ES-I3 (cell line): ENCODE data around the gene MRPL2.
A peak's percentile ranks its signal among the peaks of the same experiment; 100 is the strongest.

Experiments used
- H3K36me3 ChIP-seq: 2 replicates; pipeline ENCODE4 v1.6.1; 2013; ENCODE audit warnings: mild to moderate bottlenecking, low read length, control low read depth, moderate library complexity; ENCODE audit not compliant: insufficient read depth
- H3K4me1 ChIP-seq: 2 replicates; pipeline ENCODE4 v1.6.1; 2013; ENCODE audit warnings: mild to moderate bottlenecking, control low read depth, low read length; ENCODE audit not compliant: insufficient read depth
- H3K9ac ChIP-seq: 2 replicates; pipeline ENCODE4 v1.6.1; 2013; ENCODE audit warnings: low read depth, mild to moderate bottlenecking, low read length, moderate library complexity
- H3K9me3 ChIP-seq: 2 replicates; pipeline ENCODE4 v1.6.1; 2013; ENCODE audit warnings: mild to moderate bottlenecking, low read length, moderate library complexity; ENCODE audit not compliant: control insufficient read depth, insufficient read depth

Gene MRPL2

DNA sequence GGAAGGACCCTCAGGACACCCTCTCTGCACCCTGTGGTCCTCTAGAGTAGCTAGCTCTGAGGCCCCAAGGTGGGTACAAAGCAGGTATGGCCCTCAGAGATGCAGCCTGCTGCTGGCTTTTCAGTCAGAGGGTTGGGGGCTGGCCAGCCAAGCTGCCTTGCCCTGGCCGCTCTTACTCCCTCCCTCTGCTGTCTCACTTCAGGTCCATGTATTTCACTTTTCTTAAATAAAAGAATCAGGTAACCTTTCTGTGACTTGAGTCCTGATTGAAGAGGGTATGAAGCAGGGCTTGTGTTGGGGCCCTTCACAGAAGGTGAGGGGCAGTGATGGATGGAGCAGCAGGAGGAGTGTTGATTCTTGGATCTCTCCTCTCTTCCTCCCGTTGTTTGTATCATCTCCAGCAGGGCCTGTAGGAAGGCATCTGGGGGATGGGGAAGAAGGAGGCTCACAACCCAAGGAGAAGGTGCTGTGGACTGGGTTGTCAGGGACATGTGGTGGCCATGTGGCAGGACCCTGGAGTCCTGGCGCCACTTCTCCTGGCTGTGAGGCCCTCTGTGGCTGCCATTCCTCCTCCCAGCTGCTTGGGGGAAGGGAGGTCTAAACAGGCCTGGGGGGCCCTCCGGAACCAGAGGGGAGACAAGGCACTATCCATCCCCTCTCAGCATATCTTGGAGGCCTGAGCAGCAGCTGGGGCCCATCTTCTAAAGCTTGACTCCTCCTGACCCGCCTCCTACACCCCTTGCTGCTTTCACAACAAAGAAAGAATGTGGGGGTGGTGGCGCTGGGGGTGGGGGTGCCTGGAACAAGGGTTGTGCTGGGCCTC is 15.8 kb upstream of the MRPL2 start:
- Histone ChIP-seq H3K4me1 (peaks cover 26% of the 10 kb centered on the region), H3K9ac (no peak overlapping the region; the same call in 1 of the 2 replicates), H3K36me3 (peaks cover 9% of the 10 kb centered on the region; the same call in 1 of the 2 replicates), H3K9me3 (no peaks in the 10 kb centered on the region)

GRCh38 chr6:43070028-43070632 is 10.9 kb upstream of the MRPL2 start:
- Histone ChIP-seq H3K4me1 (peaks cover 10% of the 10 kb centered on the region; the same call in 1 of the 2 replicates), H3K9me3 (no peaks in the 10 kb centered on the region), H3K9ac (no peak overlapping the region), H3K36me3 (peaks cover 9% of the 10 kb centered on the region; the same call in 1 of the 2 replicates)

GRCh38 chr6:43062818-43063217 is 3.6 kb upstream of the MRPL2 start:
- peaks cover 3% of the 10 kb centered on the region; the same call in 1 of the 2 replicates for H3K4me1 ChIP-seq
- H3K9ac ChIP-seq: no peak overlapping the region
- H3K36me3 ChIP-seq: no peaks in the 10 kb centered on the region
- H3K9me3 ChIP-seq: no peaks in the 10 kb centered on the region

DNA sequence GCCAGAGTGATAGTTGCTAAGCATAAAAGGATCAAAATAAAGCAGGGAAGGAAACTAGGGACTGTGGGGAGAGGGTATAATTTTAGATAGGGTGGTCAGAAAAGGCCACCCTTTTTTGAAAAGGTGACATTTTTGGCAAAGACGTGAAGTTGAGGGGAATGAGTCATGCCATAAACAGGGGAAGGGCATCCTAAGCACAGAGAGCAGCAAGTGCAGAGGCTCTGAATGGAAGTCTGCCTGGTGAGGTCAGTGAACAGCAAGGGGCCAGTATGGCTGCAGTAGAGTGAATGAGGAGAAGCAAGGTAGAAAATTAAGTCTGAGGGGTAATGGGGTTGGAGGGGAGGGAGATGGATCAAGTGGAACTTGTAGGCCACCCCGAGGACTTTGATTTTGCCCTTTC is 2.6 kb upstream of the MRPL2 start:
- H3K4me1 ChIP-seq: peaks cover 3% of the 10 kb centered on the region; the same call in 1 of the 2 replicates
- no peaks in the 10 kb centered on the region for H3K36me3 ChIP-seq
- no peak overlapping the region for H3K9ac ChIP-seq
- no peaks in the 10 kb centered on the region for H3K9me3 ChIP-seq

- Histone ChIP-seq H3K9ac (0 out of 2 replicates have a peak overlapping the region, but pooled peaks have one; percentile 82), H3K4me1 (peaks cover 3% of the 10 kb centered on the region; the same call in 1 of the 2 replicates), H3K36me3 (no peaks in the 10 kb centered on the region), H3K9me3 (no peaks in the 10 kb centered on the region)
Observed at GRCh38 chr6:43060755-43061633, 1.8 kb upstream of the MRPL2 start.

DNA sequence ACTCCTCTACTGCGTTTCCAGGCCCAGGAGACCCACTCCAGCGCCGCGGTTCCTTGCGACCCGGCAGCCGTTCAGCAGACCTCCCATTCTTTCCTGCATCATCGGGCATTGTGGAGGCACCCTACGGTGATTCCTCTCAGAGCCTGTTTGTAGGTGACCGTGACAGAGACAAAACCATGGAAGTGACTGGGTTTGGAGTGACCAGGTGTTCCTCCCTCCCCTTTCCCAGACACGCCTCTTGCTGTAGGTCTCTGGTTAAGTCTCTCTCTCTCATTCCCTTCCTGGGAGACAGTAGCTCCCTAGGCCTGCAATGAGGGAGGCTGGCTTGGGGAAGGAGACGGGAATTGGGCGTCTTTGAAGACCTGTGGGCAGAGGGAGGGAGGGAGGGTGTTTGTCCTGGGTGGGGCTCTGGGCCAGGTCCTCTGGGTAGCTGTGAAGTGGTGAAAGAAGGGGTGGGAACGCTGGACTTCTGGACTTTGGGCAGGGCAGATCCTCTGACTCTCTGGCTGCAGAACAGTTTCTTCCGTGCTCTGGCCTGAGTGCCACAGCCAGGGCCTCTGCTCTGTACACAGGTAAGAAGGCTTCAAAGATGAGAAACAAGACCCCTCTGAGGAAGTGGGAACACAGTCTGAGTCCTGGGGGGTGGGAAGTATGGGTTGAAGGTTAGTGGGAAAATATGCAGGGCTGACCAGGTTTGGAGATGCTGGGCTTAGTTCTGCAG is 960 bp upstream of the MRPL2 start:
- no peaks in the 10 kb centered on the region for H3K36me3 ChIP-seq
- H3K4me1 ChIP-seq: peaks cover 3% of the 10 kb centered on the region; the same call in 1 of the 2 replicates
- no peaks in the 10 kb centered on the region for H3K9me3 ChIP-seq
- H3K9ac ChIP-seq: peak overlapping the region; percentile 82

GRCh38 chr6:43058531-43058930 is 703 bp downstream of the MRPL2 start:
- no peaks in the 10 kb centered on the region for H3K9me3 ChIP-seq
- peak overlapping the region; percentile 82 for H3K9ac ChIP-seq
- no peaks in the 10 kb centered on the region for H3K36me3 ChIP-seq
- peaks cover 3% of the 10 kb centered on the region; the same call in 1 of the 2 replicates for H3K4me1 ChIP-seq

DNA sequence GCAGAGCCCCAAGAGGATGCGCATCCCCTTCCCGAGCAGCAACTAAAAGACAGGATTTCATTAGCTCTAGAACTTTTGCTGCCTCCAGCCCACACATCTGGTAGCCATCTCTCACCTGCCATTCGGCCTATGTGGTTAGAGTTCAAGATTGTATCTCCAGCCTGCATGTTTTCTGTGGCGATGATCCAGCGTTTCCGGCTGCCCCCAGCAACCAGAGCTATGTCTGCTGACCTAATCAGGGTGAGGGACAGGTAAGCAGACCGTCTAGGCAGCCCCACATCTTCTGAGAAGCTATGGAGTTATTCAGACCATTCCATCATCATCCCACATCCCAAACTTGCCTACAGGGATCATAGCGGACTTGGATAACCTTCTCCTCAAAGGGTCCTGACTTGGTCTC is 3.3 kb downstream of the MRPL2 start:
- Histone ChIP-seq H3K9me3 (no peaks in the 10 kb centered on the region), H3K9ac (no peak overlapping the region), H3K4me1 (peaks cover 8% of the 10 kb centered on the region; the same call in 1 of the 2 replicates), H3K36me3 (no peaks in the 10 kb centered on the region)

DNA sequence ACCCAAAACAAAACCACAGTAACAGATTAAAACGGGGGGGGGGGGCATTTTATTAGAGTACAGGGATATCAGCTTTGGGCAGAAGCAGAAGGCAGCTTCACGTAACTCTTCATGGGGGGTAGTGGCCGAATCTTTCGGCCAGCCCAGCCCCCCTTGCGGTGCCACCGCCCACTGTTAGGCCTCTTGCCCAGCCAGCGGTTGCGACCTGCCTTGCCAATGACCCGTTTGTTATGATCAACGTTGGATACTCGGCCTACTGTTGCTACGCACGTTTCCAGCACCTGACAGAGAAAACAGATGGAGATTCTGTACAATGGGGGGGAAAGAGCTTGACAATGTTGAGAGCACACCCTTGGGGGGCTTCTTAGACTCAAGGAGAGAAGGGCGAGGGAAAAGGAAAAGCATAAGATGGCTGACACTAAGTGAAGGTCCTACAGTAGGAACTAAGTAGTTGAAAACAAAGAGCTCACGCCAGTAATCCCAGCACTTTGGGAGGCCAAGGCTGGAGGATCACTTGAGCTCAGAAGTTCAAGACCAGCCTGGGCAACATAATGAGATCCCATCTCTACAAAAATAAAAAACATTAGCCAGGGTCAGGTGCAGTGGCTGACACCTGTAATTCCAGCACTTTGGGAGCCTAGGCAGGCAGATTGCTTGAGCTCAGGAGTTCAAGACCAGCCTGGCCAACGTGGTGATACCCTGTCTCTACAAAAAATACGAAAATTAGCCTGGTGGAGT is 4.9 kb downstream of the MRPL2 start:
- peak overlapping the region; percentile 89; the same call in 1 of the 2 replicates for H3K9ac ChIP-seq
- H3K36me3 ChIP-seq: peaks cover 4% of the 10 kb centered on the region
- no peaks in the 10 kb centered on the region for H3K9me3 ChIP-seq
- peaks cover 8% of the 10 kb centered on the region; the same call in 1 of the 2 replicates for H3K4me1 ChIP-seq

DNA sequence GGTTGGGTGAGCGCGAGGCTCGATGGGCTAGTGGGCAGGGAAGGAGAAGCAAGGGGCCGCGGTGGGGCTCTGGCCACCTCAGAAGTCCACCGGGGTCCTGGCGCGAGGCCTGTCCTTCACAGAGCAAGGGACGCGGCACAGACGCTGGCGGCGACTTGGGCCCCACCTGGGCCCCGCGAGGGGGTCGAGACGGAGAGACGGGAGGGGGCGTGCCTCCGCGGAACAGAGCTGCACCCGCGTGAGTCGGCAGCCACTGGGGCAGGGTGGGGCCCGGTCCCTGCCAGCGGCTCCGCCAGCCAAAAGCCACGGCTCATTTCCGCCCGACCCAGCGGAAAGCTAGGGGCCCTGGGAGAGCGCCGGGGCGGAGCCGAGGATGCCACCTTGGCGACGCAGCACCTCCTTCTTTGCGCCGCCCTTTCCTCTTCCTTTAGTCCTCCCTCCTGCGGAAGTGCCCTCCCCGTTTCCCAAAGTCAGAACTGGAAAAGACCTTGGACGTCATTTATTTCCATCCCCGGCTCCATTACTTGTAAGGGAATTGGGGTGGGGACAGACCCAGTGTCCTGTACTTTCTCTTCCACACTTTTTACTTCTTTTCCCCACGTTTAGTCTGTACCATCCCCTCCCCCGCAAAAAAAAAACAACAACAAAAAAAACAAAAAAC is 5.6 kb downstream of the MRPL2 start, which contains the start of gene CUL7:
CUL7 (minus strand) TSS at position 307 of the 661 bp plus-strand sequence. CDS start 1,063 bp downstream, outside the sequence.
- Histone ChIP-seq H3K9me3 (no peaks in the 10 kb centered on the region), H3K36me3 (peaks cover 6% of the 10 kb centered on the region), H3K4me1 (peaks cover 8% of the 10 kb centered on the region; the same call in 1 of the 2 replicates), H3K9ac (peak within 1 kb of the TSS; percentile 89)

- H3K9ac ChIP-seq: peak overlapping the region; percentile 89
- H3K4me1 ChIP-seq: peaks cover 5% of the 10 kb centered on the region; the same call in 1 of the 2 replicates
- H3K9me3 ChIP-seq: no peaks in the 10 kb centered on the region
- H3K36me3 ChIP-seq: peaks cover 6% of the 10 kb centered on the region
Observed at GRCh38 chr6:43052842-43053544, 6.2 kb downstream of the MRPL2 start.

DNA sequence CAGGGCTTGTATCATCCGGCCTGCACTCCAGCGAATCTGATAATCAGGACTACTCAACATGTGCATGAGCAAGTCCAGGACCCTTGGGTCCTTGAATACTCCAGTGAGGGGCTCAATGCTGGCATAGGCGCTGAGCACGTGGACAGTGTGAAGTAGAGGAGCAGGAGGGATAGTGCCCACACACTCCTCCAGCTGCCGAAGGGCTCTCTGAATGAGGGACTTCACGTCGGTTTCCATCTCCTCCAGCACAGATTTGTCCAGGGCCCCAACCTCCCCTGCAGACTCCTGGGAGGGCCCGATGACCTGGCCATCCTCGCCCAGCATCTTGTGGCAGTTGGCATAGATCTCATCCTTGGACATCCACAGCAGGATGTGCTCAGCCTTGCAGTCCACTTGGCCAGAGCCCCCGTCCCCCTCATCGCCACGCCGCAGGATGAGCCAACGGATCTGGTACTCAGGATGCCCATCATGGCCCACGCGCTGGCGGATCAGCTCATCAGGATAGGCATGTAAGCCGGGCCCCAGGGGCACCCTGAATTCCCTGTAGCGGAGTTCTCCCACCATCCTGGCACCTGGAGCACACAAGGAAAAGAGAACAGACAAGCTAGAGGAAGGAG is 6.9 kb downstream of the MRPL2 start:
- Histone ChIP-seq H3K9ac (peak overlapping the region; percentile 89), H3K4me1 (peaks cover 5% of the 10 kb centered on the region; the same call in 1 of the 2 replicates), H3K9me3 (no peaks in the 10 kb centered on the region), H3K36me3 (peaks cover 6% of the 10 kb centered on the region)
